Measurements from ENCODE around the gene AKAP11.
A peak's percentile ranks its signal among the peaks of the same experiment; 100 is the strongest.
"Not testable (repeated sequence)": the region's sequence is repeated elsewhere in the genome, so short reads cannot be mapped to it uniquely, and the experiment has no call there.

Gene AKAP11, protein sequence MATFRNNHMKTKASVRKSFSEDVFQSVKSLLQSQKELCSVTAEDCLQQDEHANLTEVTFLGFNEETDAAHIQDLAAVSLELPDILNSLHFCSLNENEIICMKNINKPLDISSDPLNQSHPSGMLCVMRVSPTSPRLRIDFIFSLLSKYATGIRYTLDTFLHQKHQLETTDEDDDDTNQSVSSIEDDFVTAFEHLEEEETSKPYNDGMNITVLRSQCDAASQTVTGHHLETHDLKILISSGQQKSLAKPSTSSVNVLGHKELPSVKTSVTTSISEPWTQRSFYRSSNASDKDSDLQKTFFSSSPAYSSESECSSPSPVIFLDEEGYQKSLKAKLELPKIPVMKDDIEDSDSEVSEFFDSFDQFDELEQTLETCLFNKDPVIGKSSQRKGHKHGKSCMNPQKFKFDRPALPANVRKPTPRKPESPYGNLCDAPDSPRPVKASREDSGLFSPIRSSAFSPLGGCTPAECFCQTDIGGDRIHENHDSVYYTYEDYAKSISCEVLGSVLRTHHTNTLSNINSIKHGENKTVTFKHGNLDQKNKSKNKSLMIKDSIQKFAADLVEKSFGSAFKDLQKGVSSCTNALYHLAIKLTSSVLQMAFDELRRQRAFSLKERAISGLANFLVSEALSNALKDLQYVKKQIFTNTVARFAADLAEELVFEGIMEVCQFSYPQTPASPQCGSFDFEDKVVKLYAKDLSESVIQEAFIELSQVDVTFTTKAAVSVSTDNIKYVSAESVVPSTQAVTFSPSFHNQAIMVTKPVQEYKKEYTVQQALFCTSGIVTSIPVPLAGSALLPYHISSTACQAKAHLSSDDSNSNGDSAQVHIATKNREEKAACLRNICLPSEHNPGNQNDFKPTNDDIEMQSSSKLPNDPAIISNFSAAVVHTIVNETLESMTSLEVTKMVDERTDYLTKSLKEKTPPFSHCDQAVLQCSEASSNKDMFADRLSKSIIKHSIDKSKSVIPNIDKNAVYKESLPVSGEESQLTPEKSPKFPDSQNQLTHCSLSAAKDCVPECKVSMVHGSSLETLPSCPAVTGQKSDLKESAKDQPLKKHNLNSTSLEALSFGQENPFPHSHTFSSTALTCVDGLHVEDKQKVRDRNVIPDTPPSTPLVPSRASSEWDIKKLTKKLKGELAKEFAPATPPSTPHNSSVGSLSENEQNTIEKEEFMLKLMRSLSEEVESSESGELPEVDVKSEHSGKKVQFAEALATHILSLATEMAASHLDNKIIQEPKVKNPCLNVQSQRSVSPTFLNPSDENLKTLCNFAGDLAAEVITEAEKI (N-terminal part only)

DNA sequence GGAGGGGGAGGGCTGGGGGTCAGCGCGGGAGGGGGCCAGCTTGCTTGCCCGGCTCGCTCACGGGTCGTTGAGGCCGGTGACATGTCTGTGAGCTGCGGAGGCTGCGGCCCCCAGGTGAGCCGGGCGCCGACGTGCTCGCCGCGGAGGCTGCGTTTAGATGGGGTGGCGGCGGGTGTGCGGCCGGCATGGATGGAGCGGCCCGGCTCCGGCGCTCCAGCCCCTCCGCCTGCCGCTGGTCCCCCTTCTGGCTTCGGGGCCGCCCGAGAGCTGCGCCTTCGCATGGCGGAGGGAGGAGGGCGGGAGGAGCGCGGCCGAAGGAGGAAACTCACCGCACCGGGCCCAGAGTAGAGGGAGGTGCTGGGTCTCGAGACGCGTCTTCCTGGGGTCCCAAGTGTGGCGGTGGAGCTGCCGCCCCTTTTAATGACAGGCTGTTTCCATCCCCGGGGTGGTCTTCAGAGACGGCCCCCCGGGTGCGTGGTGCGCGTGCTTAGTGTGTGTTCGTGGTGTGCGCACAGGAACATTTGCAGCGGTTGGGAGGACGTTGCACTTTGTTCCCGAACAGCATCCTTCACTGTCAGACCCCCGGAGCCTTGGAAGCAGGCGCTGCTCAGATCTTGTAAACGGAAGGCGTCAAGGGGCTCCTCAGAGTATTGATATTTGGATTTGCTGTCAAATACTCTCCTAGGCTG, at the start of gene AKAP11:
AKAP11 (plus strand) TSS at position 38 of the 689 bp plus-strand sequence. CDS start 14,197 bp downstream, outside the sequence.
- DNase-seq = no peak

DNA sequence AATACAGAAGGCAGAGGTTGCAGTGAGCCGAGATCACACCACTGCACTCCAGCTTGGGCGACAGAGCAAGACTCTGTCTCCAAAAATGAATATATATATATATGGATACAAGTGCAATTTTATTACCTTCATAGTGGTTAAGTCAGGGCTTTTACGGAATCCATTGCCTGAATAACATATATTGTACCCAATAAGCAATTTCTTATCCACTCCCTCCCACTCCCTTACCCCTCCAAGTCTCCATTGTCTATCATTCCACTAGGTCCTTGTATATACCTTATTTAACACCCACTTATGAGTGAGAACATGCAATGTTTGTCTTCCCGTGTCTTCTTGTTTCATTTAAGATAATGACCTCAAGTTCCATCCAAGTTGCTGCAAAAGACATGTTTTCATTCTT, 48.3 kb upstream of the AKAP11 start:
- no peak for DNase-seq

DNA sequence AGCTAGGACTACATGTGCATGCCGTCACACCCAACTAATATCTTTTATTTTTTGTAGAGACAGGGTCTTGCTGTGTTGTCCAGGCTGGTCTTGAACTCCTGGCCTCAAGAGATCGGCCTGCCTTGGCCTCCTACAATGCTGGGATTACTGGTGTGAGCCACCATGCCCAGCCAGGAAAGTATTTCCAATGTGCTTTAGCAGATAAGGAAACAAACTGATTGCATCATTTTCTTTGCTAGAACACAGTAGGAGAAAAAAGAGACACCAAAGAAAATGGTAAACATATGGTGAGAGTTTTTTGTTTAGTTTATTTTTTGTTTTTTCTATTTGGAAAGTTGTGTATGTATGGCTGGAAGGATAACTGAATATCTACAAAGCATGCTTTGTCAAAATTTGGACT, 46.9 kb upstream of the AKAP11 start:
- DNase-seq = no peak

DNA sequence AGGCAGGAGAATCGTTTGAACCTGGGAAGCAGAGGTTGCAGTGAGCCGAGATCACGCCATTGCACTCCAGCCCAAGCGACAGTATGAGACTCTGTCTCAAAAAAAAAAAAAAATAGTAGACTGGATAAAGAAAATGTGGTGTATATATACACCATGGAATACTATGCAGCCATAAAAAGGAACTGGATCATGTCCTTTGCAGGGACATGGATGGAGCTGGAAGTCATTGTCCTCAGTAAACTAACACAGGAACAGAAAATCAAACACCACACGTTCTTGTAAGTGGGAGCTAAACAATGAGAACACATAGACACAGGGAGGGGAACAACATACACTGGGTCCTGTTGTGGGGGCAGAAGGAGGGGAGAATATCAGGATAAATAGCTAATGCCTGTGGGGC, 45.2 kb upstream of the AKAP11 start:
- DNase-seq = not testable (repeated sequence)

DNA sequence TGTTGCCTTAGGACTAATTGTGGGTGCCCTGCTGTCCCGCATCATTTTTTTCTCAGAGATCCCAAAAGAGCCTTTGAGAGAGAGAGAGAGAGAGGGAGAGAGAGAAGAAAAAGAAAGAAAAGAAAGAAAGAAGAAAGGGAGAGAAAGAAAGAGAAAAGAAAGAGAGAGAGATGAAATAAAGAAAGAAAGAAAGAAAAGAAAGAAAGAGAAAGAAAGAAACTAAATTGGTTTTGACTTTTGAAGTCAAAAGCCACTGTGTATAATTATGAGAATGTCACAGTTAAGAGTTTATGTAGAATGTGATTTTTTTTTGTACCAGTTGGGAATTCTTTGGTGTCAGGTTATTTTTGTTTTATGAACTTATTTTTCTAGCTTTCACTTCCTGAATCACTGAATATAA, 43.4 kb upstream of the AKAP11 start:
- DNase-seq = no peak

DNA sequence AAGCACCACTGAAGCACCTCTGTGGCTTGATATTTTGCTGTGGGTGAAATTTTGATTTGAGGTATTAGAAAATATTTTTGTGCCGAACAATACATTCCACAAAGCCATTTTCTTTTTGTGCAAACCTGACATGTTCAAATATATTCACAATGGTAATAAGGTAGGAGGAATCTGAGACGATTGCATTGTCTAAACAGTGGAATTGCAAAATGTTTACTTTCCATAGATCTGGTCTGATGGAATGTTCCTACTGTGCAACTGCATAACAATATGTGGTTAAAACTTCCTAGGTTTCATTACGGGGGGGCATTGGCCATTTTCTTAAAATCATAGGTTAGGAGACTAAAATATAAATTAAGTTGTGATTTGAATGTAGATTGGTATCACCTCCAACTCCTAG, 42.7 kb upstream of the AKAP11 start:
- DNase-seq = no peak

DNA sequence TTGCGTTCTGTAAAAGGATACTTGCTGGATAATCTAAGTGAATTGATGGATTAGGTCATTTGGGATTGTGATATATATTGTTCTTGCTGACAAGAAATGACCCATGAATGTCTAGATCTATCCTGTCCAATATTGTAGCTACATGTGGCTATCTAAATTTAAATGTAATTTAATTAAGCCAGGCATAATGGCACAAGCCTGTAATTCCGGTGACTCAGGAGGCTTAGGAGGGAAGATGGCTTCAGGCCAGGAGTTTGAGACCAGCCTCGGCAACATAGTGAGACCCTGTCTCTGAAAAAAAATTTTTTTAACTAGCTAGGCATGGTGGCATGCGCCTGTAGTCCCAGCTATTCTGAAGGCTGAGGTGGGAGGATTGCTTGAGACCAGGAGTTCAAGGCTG, 39.3 kb upstream of the AKAP11 start:
- DNase-seq = no peak

DNA sequence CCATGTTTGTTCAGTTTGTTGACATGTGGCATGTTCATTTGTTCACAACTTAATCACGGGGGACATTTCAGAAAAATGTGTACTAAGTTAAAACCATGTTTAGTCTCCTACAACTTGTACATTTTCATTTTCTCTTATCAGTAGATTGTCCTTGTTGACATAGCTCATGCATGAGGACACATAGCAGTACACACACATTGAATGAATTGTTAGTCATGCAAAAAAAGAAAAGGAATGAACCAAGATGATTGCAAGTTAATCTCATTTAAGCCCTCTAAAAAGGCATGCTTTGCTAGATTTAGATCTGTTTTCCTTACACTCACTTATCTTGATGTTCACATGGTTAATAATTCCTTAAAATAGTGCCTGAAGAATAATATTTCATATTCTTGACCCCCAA, 38.2 kb upstream of the AKAP11 start:
- DNase-seq = no peak

DNA sequence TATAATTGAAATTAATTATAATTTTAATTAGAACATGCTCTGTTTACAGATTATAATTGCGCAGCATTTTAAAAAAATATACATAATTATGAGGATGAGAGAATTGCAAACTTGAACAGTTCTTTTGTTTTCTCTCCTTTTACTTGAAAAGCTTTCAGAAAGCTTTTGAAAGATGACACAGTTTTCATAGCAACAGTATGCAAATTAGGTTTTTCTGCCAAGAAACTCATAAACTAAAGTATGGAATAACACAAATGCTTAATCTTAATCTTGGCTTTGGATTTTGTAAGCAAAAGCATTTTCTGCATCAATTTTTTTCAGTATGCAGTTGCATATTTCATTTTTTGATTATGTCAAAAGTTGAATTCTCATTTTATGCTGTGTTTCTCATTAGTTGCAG, 32.8 kb upstream of the AKAP11 start:
- no peak for DNase-seq

DNA sequence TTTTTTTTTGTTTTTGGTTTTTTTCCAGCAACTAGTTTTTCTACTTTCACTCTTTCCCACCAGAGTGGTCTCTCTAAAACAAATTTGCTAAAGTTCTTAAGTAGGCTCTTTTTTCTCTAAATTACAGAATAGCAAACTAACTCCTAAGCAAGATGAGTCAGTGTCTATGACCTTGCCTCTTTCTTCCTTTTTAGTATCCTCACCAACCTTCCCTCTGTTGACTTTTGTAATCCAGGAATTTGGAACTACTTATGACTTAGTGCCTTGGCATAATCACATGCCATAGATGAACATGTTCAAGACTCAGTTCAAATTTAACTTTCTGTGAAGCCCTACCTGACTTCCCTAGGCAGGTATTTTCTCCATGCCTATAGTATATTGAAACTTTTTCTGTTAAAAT, 32.3 kb upstream of the AKAP11 start:
- no peak for DNase-seq

DNA sequence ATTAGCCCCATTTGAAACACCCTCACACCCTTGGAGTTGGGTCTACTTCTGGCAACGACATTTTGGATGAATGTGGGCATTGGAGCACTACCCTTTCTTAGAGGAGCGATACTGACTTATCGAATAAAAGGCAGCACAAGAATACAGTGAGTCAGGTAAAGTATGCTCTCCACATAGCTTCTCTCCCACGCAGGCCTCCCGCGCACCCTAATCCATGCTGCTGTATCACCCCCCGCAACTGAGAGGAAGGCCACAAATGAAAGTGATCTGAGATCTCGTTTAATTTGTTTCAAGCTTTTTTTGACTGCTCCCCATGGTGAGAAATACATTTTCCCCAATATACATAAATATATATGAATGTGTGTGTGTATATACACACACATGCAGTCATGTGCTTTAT, 25.4 kb upstream of the AKAP11 start:
- DNase-seq = no peak

DNA sequence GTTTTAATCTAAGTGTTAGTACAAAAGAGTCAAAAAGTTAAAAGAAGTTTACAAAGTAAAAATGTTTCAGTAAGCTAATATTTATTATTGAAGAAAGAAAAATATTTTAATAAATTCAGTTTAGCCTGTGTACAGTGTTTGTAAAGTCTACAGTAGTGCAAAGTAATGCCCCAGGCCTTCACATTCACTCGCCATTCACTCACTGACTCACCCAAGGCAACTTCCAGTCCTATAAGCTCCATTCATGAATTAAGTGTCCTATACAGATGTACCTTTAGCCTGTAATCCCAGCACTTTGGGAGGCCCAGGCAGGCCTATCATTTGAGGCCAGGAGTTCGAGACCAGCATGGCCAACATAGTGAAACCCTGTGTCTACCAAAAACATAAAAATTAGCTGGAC, 24.1 kb upstream of the AKAP11 start:
- no peak for DNase-seq

DNA sequence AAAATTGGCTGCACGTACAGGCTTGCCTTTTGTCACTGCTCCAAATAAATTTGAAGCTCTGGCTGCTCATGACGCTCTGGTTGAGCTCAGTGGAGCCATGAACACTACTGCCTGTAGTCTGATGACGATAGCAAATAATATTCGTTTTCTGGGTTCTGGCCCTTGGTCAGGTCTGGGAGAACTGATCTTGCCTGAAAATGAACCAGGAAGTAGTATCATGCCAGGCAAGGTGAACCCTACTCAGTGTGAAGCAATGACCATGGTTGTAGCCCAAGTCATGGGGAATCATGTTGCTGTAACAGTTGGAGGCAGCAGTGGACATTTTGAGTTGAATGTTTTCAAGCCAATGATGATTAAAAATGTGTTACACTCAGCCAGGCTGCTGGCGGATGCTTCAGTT, 16.1 kb upstream of the AKAP11 start:
- no peak for DNase-seq

DNA sequence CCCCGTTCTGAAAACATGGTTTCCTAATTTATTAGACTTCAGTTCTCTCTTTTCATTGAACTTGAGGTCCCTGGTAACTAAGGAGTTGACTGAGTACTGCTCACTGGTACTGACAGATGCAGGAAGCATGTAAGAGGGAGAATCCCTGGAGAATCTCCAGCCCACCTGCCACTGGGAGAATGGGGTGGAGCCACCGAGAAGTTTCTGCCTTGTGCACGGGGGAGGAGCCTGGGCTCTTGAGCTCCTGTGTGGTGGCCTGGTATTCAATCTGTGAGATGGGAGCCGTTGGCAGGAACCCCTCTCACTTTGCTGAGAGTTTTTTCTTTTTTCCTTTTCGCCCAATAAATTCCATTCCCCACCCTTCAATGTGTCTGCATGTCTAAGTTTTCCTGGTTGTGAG, 13.2 kb upstream of the AKAP11 start:
- DNase-seq = no peak

DNA sequence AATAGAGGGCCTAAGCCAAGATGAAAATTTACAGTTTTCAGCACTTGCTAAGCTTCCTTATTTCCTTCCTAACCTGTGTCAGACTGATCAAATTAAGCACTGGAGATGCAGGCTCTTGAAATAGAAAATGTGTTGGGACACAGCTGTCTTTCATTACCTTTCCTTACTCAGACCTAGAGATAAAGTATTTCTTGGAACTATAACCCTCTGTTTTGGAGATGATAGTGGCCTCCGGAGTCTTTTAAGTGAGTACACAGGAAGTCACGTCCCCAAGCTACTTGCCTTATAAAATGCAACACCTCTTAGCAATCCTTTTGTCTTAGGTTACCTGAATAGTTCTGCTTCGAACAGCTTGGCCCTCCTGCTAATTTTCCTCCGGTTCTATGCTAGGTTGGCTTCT, 12.4 kb upstream of the AKAP11 start:
- no peak for DNase-seq

DNA sequence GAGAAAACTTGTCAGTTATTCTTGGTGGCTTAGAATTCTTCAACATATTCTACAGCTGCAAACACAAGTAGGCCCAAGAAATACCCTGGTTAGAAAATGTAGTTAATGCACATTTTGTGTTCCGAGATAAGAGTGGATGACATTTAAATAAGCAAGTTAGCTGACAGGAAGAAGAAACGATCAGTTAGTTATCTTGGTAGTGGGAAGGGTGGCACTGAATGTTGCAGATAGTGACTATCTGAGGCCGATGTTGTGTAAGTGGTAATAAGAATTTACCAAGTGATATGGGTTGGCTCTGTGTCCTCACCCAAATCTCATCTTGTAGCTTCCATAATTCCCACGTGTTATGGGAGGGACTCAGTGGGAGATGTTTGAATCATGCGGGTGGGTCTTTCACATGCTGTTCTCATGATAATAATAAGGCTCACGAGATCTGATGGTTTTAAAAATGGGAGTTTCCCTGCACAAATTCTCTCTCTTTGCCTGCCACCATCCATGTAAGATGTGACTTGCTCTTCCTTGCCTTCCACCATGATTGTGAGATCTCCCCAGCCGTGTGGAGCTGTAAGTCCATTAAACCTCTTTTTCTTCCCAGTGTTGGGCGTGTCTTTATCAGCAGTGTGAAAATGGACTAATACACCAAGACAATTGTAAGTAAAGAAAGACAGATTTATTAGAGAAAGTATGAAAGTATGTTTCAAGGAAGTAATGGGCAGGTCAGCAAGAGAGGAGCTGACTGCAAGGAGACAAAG, 10.9 kb upstream of the AKAP11 start:
- no peak for DNase-seq

DNA sequence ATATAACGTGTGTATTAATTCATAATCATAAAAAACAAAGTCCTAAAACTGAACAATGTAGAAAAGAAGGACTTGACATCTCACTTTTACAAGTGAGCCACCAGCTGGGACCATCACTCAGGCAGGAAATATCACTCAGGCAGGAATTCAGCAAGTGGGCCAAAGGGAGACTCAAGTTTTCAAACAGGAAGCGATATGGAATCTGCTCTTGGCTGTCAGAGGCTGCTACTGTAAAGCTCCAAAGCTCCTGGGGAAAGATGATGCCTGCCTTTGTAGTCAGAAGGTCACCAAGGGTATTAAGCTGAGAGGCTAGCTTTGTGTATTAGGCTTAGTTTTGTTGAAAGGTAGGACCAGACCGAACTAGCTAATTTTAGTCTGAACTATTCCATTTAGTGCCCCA, 5.5 kb upstream of the AKAP11 start:
- DNase-seq = no peak

DNA sequence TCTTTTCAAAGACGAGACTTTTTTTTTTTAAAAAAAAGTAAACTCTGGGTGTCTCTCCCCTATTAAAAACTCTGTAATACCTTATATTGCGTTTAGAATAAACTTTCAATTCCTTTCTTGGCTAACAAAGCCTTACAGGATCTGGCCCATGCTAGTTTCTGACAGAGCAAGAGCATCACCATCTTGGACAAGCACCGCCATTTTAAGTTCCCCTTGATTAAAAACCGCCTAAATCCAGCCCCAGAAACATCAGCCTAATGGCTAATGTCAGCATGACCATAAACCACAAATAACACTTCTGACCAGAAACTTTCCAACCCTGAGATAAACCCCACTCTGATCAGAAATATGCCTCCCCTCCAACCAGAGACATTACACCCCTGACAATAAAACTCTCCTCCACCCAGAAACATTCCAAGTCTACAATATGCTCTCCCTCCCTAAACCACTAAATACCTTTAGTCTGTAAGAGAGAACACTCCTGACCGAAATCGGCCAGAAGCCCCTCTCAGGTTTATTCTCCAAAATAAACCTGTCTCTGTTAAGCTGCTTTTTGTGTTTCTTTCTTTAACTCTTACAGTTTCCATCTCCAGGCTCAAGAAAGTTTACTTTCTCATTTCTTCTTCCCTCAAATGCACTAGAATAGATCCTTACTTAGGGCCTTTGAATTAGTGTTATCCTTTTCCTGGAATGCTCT, 1.6 kb upstream of the AKAP11 start:
- DNase-seq = no peak

DNA sequence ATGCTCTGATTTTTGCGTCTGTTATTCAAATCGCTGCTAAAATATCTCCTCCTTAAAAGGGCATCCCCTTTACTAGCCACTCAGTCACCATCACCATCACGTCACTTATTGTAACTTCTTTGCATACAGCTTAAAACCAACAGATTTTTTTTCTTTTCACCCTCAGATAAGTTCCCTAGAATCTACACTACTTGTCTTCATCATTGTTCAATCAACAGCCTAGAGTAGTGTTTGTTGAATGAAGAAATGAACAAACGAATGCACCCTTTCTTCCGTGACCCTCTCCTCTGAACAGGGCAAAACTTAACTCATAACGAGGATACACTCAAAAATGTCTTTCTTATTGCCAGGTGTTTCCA, 1.1 kb upstream of the AKAP11 start:
- no peak for DNase-seq

DNA sequence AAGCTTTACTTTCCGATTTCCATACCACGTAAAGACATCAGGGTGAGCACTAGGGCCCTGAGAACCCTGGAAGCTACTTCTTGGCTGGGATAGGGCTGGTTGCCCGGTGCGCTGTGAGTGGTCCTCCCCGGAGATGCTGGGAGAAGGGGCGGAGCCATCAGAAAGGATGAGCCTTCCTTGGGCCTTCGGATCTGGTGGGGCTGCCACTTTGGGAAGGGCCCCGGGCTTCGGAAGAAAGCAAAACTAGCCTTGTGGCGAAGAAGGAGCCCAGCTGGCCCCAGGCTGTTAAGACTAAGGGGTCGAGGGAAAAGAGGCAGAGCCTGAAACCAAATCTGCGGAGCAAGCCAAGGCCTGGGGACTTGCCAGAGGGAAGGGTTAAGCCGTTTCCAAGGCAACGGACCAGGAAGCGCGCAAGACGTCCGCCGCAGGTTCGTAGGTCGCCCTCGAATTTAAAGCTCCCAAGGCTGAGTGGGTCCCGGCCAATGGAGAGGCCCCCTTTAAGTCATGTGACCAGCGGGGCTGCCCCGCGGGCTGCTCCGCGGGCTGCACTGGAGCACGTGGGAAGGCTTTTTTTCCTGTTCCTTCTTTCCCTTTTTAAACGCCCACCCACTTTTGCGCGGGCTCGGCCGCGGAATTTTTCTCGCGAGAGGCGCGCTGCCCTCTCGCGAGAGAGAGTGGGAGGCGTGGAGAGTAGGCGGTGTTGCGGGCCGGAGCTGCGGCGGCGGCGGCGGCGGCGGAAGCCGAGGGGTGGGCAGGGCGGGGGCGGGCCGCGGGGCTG, 426 bp upstream of the AKAP11 start:
- peak; percentile 60 for DNase-seq

DNA sequence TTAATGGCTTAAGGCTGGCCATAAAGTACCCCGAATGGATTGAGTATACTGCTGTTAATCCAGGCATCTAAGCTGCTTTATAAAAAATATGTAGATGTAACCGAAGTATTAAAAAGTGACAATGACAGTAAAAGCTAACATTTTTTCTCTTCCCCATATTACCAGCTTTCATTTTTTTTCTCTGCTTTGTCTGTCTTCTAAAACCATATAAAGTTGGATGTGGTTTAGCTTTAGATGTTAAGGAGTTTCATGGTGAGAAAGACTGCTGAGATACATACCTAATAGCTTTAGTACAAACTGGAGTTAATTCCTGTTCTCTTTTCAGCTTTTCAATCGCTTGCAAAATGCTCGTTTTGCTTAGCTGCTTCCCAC, 838 bp downstream of the AKAP11 start:
- DNase-seq = no peak

Data from NCI-H2029 treated with DMSO at 0.1 percent for 48 hours (cell line).